Mucosa of rectum (tissue), 2 donors: ENCODE results near the gene C1QTNF8.

ENCODE experiments used
- H3K27ac ChIP-seq, 2 donors: one replicate each; pipeline ENCODE4 v1.7.0; 2013; ENCODE audit warnings: inconsistent platforms in 2 of 2, low read depth in 2 of 2, low read length in 2 of 2
- H3K27me3 ChIP-seq, 2 donors: one replicate each; pipeline ENCODE4 v1.7.0; 2013; ENCODE audit warnings: low read length in 2 of 2; ENCODE audit not compliant: control insufficient read depth in 2 of 2, insufficient read depth in 2 of 2
- H3K36me3 ChIP-seq, 2 donors: one replicate each; pipeline ENCODE4 v1.7.0; 2013; ENCODE audit warnings: low read length in 2 of 2; ENCODE audit not compliant: control insufficient read depth in 2 of 2, insufficient read depth in 2 of 2
- H3K4me1 ChIP-seq, 2 donors: one replicate each; pipeline ENCODE4 v1.7.0; 2013; ENCODE audit warnings: low read length in 2 of 2, mild to moderate bottlenecking in 1 of 2; ENCODE audit not compliant: control insufficient read depth in 2 of 2, insufficient read depth in 2 of 2
- H3K4me3 ChIP-seq, 2 donors: one replicate each; pipeline ENCODE4 v1.7.0; 2013; ENCODE audit warnings: low read length in 2 of 2
- H3K9ac ChIP-seq, 2 donors: one replicate each; pipeline ENCODE4 v1.7.0; 2013; ENCODE audit warnings: low read length in 2 of 2, low read depth in 1 of 2, mild to moderate bottlenecking in 1 of 2
- H3K9me3 ChIP-seq, 2 donors: one replicate each; pipeline ENCODE4 v1.7.0; 2013; ENCODE audit warnings: low read length in 2 of 2; ENCODE audit not compliant: control insufficient read depth in 2 of 2
- donor health status: healthy.
- donor health status: Normal muscosa, but diverticular disease.

The C1QTNF8 gene

DNA sequence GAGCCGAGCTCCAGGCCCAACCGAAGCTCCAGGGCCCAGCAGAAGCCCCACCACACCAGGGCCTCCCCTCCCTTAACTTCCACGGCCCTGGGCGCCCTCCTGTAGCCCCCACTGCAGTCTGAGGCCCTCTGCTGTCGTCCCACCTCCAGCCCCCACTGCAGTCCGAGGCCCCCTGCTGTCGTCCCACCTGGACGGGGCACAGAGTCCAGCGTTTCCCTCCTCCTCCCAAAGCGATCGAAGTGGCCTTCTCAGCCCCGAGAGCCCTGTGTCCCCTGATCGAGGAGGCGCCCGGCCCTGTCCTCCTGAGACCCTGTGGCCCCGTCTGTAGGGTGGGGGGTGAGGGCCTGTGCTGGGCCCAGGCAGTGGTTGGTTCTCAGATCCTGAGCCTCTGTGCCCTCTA, 31.1 kb upstream of the C1QTNF8 start:
- Histone ChIP-seq H3K4me3 (no peak overlapping the region), H3K4me1 (no peaks in the 10 kb centered on the region), H3K9ac (no peak overlapping the region), H3K9me3 (no peaks in the 10 kb centered on the region), H3K36me3 (no peaks in the 10 kb centered on the region), H3K27me3 (no peaks in the 10 kb centered on the region), H3K27ac (no peak overlapping the region)

GRCh38 chr16:1126586-1126985, 30.5 kb upstream of the C1QTNF8 start:
- no peak overlapping the region for H3K9ac ChIP-seq
- no peaks in the 10 kb centered on the region for H3K9me3 ChIP-seq
- H3K36me3 ChIP-seq = no peaks in the 10 kb centered on the region
- H3K4me1 ChIP-seq = no peaks in the 10 kb centered on the region
- no peaks in the 10 kb centered on the region for H3K27me3 ChIP-seq
- no peak overlapping the region for H3K27ac ChIP-seq
- no peak overlapping the region for H3K4me3 ChIP-seq

DNA sequence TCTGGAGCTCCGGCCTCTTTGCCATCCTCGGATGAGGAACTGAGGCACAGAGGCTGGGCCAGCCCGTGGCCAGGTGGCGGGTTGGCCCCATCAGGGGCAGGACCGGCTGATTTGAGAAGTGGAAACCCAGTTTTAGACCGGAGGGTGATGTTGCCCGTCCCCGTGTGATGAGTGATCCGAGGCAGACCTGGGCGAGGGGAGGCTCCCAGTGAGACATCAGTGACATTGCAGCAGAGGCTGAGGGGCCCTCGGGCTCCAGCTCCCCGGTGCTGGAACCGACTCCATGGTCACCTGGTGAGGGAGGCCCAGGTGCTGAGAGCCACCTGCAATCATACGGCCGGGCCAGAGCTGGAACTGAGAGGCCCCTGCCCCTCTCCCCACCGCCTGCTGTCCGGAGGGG, 30.0 kb upstream of the C1QTNF8 start:
- no peaks in the 10 kb centered on the region for H3K27me3 ChIP-seq
- H3K4me3 ChIP-seq = no peak overlapping the region
- no peaks in the 10 kb centered on the region for H3K4me1 ChIP-seq
- no peak overlapping the region for H3K27ac ChIP-seq
- no peak overlapping the region for H3K9ac ChIP-seq
- H3K9me3 ChIP-seq = no peaks in the 10 kb centered on the region
- H3K36me3 ChIP-seq = no peaks in the 10 kb centered on the region

DNA sequence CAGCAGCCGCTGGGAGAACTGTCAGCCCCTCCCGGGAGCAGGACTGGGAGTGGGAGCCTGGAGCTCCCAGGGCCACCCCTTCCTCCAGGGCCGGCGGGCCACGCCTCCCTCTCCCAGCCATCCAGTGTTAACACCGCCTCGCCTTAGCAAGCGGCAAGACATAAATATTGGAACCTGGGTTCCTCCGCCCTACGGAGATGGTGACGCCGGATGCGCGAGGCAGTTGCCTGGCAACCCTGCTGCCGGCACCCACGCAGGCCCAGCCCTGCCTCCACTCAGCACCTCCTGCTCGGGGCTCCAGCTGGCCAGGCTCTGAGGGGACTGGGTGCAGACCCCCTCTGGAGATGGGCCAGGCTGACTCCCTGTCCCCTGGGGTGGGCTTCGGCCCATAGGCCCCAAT, 29.4 kb upstream of the C1QTNF8 start:
- no peak overlapping the region for H3K4me3 ChIP-seq
- H3K27ac ChIP-seq = no peak overlapping the region
- no peaks in the 10 kb centered on the region for H3K9me3 ChIP-seq
- no peaks in the 10 kb centered on the region for H3K27me3 ChIP-seq
- H3K9ac ChIP-seq = no peak overlapping the region
- H3K36me3 ChIP-seq = no peaks in the 10 kb centered on the region
- no peaks in the 10 kb centered on the region for H3K4me1 ChIP-seq

DNA sequence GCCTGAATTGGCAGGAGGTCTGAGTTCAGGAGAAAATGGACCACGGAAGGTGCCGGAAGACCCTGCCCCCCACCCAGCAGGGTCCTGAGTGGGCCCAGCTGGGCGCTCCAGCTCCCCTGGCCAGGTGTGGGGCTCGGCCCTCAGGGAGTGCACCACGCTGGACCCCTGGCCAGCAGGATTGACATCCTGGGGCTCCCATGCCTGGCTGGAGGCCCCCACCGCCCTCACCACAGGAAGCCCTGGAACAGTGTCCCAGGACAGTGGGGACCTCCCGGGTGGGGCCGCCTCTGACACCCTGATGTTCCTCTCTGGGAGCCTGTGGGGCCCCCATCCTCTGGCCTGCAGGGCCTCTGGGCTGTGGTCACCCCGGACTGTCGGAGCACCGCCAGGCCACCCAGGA, 28.8 kb upstream of the C1QTNF8 start:
- Histone ChIP-seq H3K9me3 (no peaks in the 10 kb centered on the region), H3K27me3 (no peaks in the 10 kb centered on the region), H3K4me1 (no peaks in the 10 kb centered on the region), H3K27ac (no peak overlapping the region), H3K9ac (no peak overlapping the region), H3K36me3 (no peaks in the 10 kb centered on the region), H3K4me3 (no peak overlapping the region)

DNA sequence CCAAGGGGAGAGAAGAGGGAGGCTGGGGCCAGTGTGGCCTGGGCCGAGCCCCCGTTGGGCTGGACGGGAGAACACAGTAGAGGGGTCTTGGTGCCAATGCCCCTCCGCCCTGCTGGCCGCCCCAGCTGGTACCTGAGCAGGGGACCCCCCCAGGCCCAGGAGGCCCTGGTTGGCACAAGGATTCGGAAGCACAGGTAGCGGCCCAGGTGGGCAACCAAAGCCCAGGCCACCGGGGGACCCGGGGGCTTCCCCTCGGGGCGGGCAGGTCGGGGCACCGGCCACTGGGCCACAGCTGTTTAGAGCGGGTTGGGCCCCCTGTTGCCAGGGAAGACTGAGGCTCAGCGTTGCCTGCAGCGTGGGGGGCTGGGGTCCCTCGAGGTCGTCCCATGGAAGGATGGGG, 28.2 kb upstream of the C1QTNF8 start:
- no peaks in the 10 kb centered on the region for H3K27me3 ChIP-seq
- no peaks in the 10 kb centered on the region for H3K36me3 ChIP-seq
- H3K4me1 ChIP-seq = no peaks in the 10 kb centered on the region

DNA sequence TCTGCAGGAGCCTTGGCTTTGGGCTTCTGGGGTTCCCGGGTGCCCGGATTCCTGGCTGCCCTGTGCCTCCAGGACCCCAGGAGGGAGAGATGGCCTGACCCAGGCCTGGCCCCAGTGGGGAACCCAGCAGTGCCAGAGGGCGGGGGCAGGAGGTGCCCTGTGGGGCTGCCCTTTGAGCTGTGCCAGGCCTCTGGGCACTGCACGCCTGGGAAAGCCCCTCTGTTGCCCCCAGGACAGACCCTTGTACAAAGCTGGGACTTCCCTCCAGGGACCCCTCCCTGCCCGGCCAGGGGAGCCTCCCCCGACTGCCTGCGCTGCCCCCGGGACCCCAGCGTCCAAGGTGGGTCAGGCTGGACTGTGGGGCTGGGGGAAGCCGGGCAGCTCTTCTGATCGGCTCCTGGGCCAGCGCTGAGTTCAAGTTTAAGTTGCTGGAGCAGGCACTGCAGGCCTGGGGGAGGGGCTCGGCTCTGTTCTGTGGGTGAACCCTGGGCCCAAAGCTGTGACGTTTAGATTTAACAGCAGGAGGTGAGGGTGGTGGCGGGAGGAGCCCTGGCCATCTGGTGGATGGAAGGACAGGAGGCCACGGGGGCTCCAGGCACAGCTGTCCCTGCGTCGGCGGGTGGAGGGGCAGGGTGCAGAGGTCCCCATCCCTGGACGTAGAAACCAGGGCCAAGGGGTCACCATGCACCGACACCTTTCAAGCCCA, 27.6 kb upstream of the C1QTNF8 start:
- H3K27ac ChIP-seq = no peak overlapping the region
- H3K27me3 ChIP-seq = no peaks in the 10 kb centered on the region
- no peaks in the 10 kb centered on the region for H3K4me1 ChIP-seq
- H3K9ac ChIP-seq = no peak overlapping the region
- no peak overlapping the region for H3K4me3 ChIP-seq
- H3K9me3 ChIP-seq = no peaks in the 10 kb centered on the region
- H3K36me3 ChIP-seq = no peaks in the 10 kb centered on the region

More for the DNA sequence above, 28.2 kb upstream of the C1QTNF8 start:
- Histone ChIP-seq H3K9me3 (no peaks in the 10 kb centered on the region), H3K4me3 (no peak overlapping the region), H3K9ac (no peak overlapping the region), H3K27ac (no peak overlapping the region)

DNA sequence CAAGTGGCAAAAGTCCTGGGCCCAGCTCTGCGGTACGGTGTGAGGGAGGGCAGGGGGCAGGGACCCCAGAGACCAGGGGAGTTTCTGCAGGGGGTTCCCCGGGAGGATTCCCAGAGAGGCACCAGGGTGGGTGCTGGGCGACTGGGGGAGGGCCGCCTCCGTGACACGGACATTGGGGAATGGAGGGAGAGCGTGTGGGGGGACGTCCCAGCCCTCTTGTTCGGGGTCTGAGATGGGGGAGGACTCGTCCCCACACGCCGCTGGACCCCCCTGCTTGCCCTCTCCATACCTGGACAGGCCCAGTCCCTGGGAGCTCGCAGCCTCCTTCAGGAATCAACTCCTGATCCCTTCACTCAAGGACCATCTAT, 26.3 kb upstream of the C1QTNF8 start:
- no peak overlapping the region for H3K27ac ChIP-seq

DNA sequence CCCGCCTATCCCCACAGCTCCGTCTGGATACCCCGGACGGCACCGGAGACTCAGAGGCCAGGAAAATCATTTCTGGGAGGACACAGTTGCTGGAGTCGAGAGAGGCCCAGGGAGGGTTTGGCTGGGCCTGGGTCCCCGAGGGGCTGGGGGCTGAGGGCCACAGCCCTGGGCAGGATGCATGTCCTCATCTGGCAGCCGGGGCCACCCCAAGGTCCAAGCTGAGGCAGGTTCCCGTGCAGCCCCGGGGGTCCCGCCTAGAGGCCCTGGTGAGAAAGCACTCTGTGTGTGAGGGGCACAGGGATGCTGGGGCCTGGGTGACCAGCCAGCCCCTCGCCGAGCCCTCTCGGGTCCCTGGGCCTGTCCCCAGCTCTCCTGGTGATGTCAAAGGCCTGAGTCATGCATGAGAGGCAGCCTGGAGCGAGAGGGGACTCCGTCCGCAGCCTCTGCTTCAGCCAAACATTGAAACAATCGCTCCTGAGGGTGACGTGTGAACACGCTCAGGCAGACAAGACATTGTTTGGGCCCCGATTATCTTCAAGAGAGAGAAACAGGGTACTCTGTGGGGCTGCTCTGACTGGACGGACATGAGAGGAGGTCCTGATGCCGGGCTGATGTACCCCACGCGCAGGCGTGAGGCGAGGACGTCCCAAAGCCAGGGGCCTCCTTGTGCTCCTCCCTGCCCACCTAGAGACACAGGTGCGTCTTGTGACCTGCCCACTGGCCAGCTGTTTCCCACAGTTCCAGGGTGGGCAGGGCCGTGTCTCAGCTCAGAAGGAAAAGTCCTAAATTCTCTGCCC, 25.8 kb upstream of the C1QTNF8 start:
- Histone ChIP-seq H3K9ac (no peak overlapping the region), H3K27me3 (no peaks in the 10 kb centered on the region), H3K36me3 (no peaks in the 10 kb centered on the region), H3K9me3 (no peaks in the 10 kb centered on the region), H3K4me1 (no peaks in the 10 kb centered on the region), H3K4me3 (no peak overlapping the region), H3K27ac (no peak overlapping the region)

More for the DNA sequence above, 26.3 kb upstream of the C1QTNF8 start:
- Histone ChIP-seq H3K9ac (no peak overlapping the region), H3K4me1 (no peaks in the 10 kb centered on the region), H3K9me3 (no peaks in the 10 kb centered on the region), H3K27me3 (no peaks in the 10 kb centered on the region), H3K36me3 (no peaks in the 10 kb centered on the region), H3K4me3 (no peak overlapping the region)

DNA sequence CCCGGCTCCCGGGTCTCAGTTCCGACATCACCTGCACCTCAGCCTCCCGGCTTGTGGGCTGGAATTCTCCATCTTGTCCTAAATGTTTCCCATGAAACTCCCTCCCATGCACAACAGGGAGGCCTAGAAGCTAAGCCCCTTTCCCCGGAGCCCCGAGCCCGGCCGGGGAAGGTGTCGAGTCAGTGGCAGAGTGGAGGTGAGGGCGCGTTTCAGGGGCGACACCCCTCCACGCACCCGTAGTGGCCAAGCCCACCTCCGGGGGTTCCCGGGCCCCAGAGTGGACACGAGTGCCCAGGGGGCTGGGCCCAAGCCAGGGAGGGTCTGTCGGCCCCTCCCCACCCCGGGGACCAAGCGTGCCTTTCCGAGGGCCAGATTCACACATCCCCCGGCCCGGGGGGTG, 25.0 kb upstream of the C1QTNF8 start:
- no peaks in the 10 kb centered on the region for H3K36me3 ChIP-seq
- no peaks in the 10 kb centered on the region for H3K9me3 ChIP-seq
- H3K27me3 ChIP-seq = no peaks in the 10 kb centered on the region
- H3K4me3 ChIP-seq = no peak overlapping the region
- no peaks in the 10 kb centered on the region for H3K4me1 ChIP-seq
- no peak overlapping the region for H3K27ac ChIP-seq
- no peak overlapping the region for H3K9ac ChIP-seq
